AG04449 (cell line): ENCODE measurements around the gene KIF12.

Source experiments
- CTCF ChIA-PET: fragments of 350-600 bp; formaldehyde crosslinking; extraction: SDS; loops from one replicate; lab custom pipeline; 2021; ENCODE audit warnings: antibody characterized with exemption; lab: Yijun Ruan, JAX
- POLR2A ChIA-PET: fragments of 400-600, 350-600 bp; formaldehyde crosslinking; extraction: SDS; loops from one replicate; lab custom pipeline; 2020; ENCODE audit warnings: antibody characterized with exemption, inconsistent platforms; lab: Yijun Ruan, JAX
- DNase-seq: peaks from one replicate; pipeline ENCODE4 v3.0.0-alpha.2; 2010; ENCODE audit warnings: low read depth, low spot score
- H3K4me3 ChIP-seq: 2 replicates; pipeline ENCODE4 v1.5.1; 2011; ENCODE audit warnings: low read depth, mild to moderate bottlenecking, control low read depth, low read length
- TF ChIP-seq, protein P1 (sequence below): IDR thresholded peaks from one replicate; pipeline ENCODE4 v1.5.1; 2011; ENCODE audit warnings: mild to moderate bottlenecking, moderate library complexity, low read length, control low read depth, inconsistent platforms; ENCODE audit not compliant: insufficient read depth; ENCODE audit errors: missing control alignments

Gene KIF12

DNA sequence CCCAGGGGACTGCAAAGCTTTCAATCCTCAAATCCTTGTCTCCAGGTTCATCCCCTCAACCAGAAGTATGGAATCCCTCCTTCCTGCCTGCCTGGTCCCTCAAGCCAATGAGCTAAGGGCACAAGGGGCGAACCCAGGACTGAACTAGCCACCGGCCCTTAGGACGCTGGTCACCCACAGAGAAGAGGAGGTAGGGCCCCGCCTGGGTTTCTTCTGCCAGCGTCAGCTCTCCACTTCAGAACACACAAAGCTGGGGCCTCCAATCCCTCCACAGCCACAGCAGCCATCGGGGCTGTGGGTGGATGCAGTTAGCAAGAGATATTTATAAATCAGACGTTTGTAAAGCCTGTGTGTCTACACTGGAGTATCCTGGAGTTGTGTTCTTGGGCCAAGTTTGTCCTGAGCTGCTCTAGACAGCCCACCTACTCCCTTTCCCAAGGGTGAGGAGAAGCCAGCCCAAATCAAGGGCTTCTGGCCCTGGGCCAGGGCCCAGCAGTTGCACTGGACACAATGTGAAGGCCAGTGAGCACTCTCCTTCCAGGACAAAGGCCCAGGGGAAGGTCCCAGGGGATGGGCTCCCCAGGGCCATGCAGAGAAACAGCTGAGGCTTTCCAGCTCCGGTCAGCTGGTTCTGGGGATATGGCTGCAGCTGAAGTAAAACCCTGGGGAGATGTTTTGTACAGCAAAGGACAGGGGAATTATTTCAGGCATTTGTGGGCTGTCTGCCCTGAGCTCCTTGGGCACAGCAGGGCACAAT is 39.9 kb downstream of the KIF12 start:
- DNase-seq = no peak
- CTCF ChIA-PET = interaction anchor here (1.0 to 1.8 kb wide), 6 partner anchors 8 to 249 kb away, joined by 3 to 8 read pairs (median 4); no protein-coding TSS in a partner anchor
- H3K4me3 ChIP-seq = no peak overlapping the region
- TF ChIP-seq, protein P1, sequence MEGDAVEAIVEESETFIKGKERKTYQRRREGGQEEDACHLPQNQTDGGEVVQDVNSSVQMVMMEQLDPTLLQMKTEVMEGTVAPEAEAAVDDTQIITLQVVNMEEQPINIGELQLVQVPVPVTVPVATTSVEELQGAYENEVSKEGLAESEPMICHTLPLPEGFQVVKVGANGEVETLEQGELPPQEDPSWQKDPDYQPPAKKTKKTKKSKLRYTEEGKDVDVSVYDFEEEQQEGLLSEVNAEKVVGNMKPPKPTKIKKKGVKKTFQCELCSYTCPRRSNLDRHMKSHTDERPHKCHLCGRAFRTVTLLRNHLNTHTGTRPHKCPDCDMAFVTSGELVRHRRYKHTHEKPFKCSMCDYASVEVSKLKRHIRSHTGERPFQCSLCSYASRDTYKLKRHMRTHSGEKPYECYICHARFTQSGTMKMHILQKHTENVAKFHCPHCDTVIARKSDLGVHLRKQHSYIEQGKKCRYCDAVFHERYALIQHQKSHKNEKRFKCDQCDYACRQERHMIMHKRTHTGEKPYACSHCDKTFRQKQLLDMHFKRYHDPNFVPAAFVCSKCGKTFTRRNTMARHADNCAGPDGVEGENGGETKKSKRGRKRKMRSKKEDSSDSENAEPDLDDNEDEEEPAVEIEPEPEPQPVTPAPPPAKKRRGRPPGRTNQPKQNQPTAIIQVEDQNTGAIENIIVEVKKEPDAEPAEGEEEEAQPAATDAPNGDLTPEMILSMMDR = no peak
- POLR2A ChIA-PET = no interaction called here

DNA sequence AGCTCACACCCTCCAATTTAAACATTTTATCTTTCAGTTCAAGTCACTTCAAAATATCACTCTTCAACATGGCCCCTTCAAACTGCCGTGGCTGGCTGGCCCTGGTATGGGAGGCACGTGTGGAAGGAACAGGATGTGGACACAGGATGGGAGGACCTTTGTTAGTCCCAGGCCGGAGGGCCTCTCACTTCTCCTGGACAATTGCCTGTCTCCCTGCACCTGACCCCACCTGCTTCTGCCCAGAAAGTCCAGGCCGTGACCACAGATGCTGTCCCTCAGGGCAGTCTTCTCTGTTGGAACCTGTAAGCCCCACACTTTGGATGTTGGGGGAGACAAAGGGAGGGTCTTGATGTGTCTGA is 40.4 kb downstream of the KIF12 start:
- CTCF ChIA-PET = interaction anchor here (1.0 to 1.8 kb wide), 4 partner anchors 23 to 232 kb away, joined by 3 to 8 read pairs (median 4); no protein-coding TSS in a partner anchor
- POLR2A ChIA-PET = interaction anchor here (0.5 kb wide), 1 partner anchor 112 kb away, joined by 3 read pairs; no protein-coding TSS in a partner anchor
- no peak overlapping the region for H3K4me3 ChIP-seq
- DNase-seq = no peak
- TF ChIP-seq, protein P1 = no peak

DNA sequence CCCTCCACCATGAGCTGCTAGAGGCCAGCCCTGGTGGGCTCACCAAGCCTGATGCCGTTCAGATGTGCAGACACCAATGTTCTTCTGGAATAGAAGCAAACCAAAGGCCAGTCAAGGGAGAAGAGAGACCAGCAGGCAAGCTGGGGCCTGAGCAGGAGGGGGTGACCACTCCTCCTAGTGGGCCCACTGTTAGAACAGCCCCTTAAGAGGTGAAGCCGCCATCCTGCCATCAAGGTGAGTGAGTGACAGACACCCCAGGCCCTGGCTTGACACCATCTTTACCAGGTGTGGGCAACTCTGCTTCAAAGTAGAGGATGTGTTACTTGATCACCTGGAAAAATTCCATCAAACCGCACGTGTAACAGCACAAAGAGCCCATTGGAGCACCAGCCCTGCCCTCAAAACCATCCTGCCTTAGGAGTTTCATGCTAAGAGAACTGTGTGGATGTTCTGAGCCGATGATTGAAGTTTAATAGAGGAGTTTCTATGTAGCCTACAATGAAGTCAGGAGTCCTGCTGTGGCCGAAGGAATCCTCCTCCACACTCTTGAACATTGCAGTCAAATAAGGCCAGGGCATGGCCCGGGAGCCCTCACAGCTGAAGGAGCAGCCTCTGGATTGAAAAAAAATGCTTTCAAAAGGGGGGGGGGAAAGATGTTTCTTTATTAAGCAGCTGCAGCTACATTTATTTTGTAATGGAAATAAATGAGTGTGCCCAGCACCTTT is 41.8 kb downstream of the KIF12 start:
- POLR2A ChIA-PET = no interaction called here
- TF ChIP-seq, protein P1 = no peak
- CTCF ChIA-PET = interaction anchor here (1.5 kb wide), 1 partner anchor 24 kb away, joined by 4 read pairs; no protein-coding TSS in a partner anchor
- no peak overlapping the region for H3K4me3 ChIP-seq
- no peak for DNase-seq

DNA sequence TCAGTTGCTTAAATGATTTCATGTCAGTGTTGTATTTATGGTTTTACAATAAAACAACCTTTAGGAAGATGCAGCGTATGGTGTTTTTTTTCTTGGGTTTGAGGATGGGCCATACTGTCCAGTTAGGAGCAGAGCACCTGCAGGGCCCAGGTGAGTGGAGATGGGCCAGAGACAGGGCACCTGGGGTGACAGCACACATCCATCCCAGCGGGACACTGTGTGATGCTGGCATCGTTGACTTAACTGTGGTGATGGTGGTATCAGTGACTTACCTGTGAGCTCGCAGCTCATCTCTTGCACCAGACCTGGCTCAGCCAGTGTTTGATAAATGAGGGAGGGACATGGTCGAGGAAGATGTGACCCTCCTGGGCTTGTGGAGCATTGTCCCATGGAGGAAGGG is 42.6 kb downstream of the KIF12 start:
- TF ChIP-seq, protein P1 = no peak
- ChIA-PET CTCF (no interaction called here), POLR2A (no interaction called here)

DNA sequence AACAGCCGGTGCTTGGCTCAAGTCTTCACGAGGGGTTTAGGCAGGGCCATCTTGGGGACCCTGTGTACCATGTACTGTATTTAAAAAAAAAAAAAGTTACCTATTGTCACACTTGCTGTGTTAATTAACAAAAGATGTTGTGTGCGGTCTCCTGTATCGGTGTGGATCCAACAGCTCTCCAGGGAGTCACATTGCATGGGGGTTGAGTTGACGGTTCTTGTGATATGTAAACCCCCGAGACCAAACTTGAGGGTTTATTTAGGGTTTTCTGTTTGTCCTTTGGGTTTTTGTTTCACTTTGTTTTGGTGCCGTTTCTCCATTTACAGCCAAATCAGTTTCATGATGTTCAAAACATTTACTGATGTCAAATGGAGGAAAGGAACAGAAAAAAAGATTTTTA is 43.2 kb downstream of the KIF12 start:
- H3K4me3 ChIP-seq = no peak overlapping the region
- TF ChIP-seq, protein P1 = no peak
- ChIA-PET CTCF (no interaction called here), POLR2A (no interaction called here)
- DNase-seq = no peak

More for the DNA sequence above, 42.6 kb downstream of the KIF12 start:
- DNase-seq = no peak
- no peak overlapping the region for H3K4me3 ChIP-seq

DNA sequence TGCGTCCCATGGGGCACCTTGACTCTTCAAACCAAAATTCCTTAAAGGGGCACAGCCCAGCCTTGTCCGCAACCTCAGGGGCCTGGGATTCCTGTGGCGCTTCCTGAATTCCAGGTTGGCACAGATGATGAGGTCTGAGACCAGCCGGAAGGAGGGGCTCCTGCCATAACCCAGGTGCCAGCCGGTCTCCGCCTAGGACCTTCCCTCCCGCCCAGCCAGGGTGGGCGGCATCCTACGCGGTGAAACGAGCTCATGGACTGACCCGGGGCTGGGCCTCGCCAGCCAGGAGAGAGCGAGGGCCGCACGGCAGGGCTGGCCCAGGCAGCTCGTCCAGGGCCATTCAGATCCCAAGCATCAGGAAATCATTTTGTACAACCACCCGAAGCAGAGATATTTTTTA is 44.0 kb downstream of the KIF12 start:
- TF ChIP-seq, protein P1 = no peak
- ChIA-PET POLR2A (no interaction called here), CTCF (interaction anchor here (0.8 kb wide), 1 partner anchor 28 kb away, joined by 3 read pairs; no protein-coding TSS in a partner anchor)
- no peak for DNase-seq
- H3K4me3 ChIP-seq = no peak overlapping the region
